Tibial nerve (tissue), 4 donors: ENCODE data around the gene ITGA4.

ENCODE experiments used
- EP300 ChIP-seq, 2 donors: sonication (generic); formaldehyde crosslinking; IDR thresholded peaks; one replicate each; pipeline ENCODE4 v1.6.1; 2017; ENCODE audit warnings: antibody characterized with exemption in 2 of 2, mild to moderate bottlenecking in 1 of 2
- POLR2A ChIP-seq, 2 donors: fragments of 450-650 bp; IDR thresholded peaks; one replicate each; pipeline ENCODE4 v1.6.1; 2017; ENCODE audit warnings: antibody characterized with exemption in 2 of 2, mild to moderate bottlenecking in 2 of 2, moderate library complexity in 2 of 2
- TF ChIP-seq, protein P1 (sequence below), 5 experiments: fragments of 200-600 bp in 3 of 5; fragments of 450-650 bp in 2 of 5; sonication (generic) in 3 of 5; IDR thresholded peaks; one replicate each; pipeline ENCODE4 v1.5.1; 2016 to 2019; ENCODE audit warnings: antibody characterized with exemption in 5 of 5, mild to moderate bottlenecking in 3 of 5, moderate library complexity in 2 of 5

DNA sequence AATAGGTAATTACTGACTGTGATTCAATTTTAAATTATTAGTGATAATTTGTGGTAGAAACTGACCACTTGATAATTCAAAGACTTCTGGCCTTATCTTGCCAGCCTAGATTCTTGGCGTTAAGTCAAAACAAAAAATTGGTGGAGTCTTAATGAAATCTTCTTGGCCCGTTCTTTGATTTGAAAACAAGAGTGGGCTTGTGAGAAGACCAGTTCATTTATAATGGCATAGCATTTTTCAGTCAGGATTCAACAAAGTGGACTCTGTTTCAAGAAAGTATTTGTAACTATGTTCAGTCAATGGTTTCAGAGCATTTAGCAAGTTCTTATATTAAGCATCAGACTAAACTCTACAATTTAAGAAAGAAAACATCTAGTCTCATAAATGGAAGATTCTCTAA is 26.0 kb downstream of the ITGA4 start:
- TF ChIP-seq EP300 (IDR thresholded peaks at IDR 0.05) (no peak), POLR2A (IDR thresholded peaks at IDR 0.05) (no peak)
- TF ChIP-seq, protein P1, sequence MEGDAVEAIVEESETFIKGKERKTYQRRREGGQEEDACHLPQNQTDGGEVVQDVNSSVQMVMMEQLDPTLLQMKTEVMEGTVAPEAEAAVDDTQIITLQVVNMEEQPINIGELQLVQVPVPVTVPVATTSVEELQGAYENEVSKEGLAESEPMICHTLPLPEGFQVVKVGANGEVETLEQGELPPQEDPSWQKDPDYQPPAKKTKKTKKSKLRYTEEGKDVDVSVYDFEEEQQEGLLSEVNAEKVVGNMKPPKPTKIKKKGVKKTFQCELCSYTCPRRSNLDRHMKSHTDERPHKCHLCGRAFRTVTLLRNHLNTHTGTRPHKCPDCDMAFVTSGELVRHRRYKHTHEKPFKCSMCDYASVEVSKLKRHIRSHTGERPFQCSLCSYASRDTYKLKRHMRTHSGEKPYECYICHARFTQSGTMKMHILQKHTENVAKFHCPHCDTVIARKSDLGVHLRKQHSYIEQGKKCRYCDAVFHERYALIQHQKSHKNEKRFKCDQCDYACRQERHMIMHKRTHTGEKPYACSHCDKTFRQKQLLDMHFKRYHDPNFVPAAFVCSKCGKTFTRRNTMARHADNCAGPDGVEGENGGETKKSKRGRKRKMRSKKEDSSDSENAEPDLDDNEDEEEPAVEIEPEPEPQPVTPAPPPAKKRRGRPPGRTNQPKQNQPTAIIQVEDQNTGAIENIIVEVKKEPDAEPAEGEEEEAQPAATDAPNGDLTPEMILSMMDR (IDR thresholded peaks at IDR 0.05) = no peak
